Glomerular endothelial cell (primary cell): Measurements from ENCODE around the gene SNAPC2. TPM values are rescaled to one million over a fixed set of nuclear protein-coding genes. Genes with fewer than 3 reads are reported as not detected.
A peak's percentile ranks its signal among the peaks of the same experiment; 100 is the strongest.
"Not testable (repeated sequence)": the region's sequence is repeated elsewhere in the genome, so short reads cannot be mapped to it uniquely, and the experiment has no call there.

Source experiments
- DNase-seq: peaks from one replicate; pipeline ENCODE4 v3.0.0-alpha.2; 2011; ENCODE audit warnings: low read depth, low spot score; ENCODE audit errors: extremely low read depth
- total RNA-seq: library from RNA; depleted of rRNA; stranded (reverse); fragments of >200 nt; gene quantifications from 2 replicates; pipeline ENCODE4 v1.2.3, GENCODE V29; 2015

Gene SNAPC2
- total RNA-seq, 1 donor from 2014 or later = 37.7 TPM

GRCh38 chr19:7932930-7933300 lies 12.8 kb downstream of the SNAPC2 start:
- no peak for DNase-seq

GRCh38 chr19:7933411-7933810 lies 13.3 kb downstream of the SNAPC2 start:
- DNase-seq = no peak

GRCh38 chr19:7933828-7934725 lies 13.9 kb downstream of the SNAPC2 start:
- DNase-seq = no peak

- DNase-seq = no peak
Observed at GRCh38 chr19:7934766-7935165, 14.6 kb downstream of the SNAPC2 start.

- no peak for DNase-seq
Observed at GRCh38 chr19:7940841-7941240, 20.7 kb downstream of the SNAPC2 start.

GRCh38 chr19:7941895-7942596 lies 21.9 kb downstream of the SNAPC2 start:
- DNase-seq = no peak

GRCh38 chr19:7942981-7943443 lies 22.9 kb downstream of the SNAPC2 start:
- DNase-seq = no peak

GRCh38 chr19:7943444-7944176 lies 23.5 kb downstream of the SNAPC2 start, which contains the start of gene TIMM44:
TSS of gene TIMM44 (minus strand) at chr19:7943666. CDS start at chr19:7943651, 15 bp downstream.
- DNase-seq = peak; percentile 94

GRCh38 chr19:7944177-7944761 lies 24.1 kb downstream of the SNAPC2 start:
- no peak for DNase-seq

GRCh38 chr19:7947939-7948338 lies 27.8 kb downstream of the SNAPC2 start:
- DNase-seq = no peak

GRCh38 chr19:7953060-7953459 lies 32.9 kb downstream of the SNAPC2 start:
- DNase-seq = no peak

- no peak for DNase-seq
Observed at GRCh38 chr19:7953576-7953975, 33.4 kb downstream of the SNAPC2 start.

GRCh38 chr19:7955696-7956095 lies 35.6 kb downstream of the SNAPC2 start:
- DNase-seq = no peak

GRCh38 chr19:7959211-7959610 lies 39.1 kb downstream of the SNAPC2 start:
- DNase-seq = no peak

GRCh38 chr19:7961082-7961481 lies 40.9 kb downstream of the SNAPC2 start:
- not testable (repeated sequence) for DNase-seq

GRCh38 chr19:7961920-7962626 lies 41.9 kb downstream of the SNAPC2 start:
- DNase-seq = no peak

GRCh38 chr19:7962644-7963268 lies 42.6 kb downstream of the SNAPC2 start:
- DNase-seq = no peak

- no peak for DNase-seq
Observed at GRCh38 chr19:7963566-7963965, 43.4 kb downstream of the SNAPC2 start.

- DNase-seq = no peak
Observed at GRCh38 chr19:7965259-7965841, 45.2 kb downstream of the SNAPC2 start.
